Stimulated activated CD8-positive, alpha-beta memory T cell treated with anti-CD3 and anti-CD28 coated beads, Interleukin-12 subunit alpha, Interleukin-12 subunit beta, amount 100 ng/mL, for 24 hours (primary cell): ENCODE results near the gene IGF2BP2.
"Not testable (repeated sequence)": the region's sequence is repeated elsewhere in the genome, so short reads cannot be mapped to it uniquely, and the experiment has no call there.

ENCODE experiments used
- DNase-seq: peaks from one replicate; pipeline ENCODE4 v3.0.0-alpha.2; 2020; ENCODE audit errors: extremely low read depth

IGF2BP2 gene

DNA sequence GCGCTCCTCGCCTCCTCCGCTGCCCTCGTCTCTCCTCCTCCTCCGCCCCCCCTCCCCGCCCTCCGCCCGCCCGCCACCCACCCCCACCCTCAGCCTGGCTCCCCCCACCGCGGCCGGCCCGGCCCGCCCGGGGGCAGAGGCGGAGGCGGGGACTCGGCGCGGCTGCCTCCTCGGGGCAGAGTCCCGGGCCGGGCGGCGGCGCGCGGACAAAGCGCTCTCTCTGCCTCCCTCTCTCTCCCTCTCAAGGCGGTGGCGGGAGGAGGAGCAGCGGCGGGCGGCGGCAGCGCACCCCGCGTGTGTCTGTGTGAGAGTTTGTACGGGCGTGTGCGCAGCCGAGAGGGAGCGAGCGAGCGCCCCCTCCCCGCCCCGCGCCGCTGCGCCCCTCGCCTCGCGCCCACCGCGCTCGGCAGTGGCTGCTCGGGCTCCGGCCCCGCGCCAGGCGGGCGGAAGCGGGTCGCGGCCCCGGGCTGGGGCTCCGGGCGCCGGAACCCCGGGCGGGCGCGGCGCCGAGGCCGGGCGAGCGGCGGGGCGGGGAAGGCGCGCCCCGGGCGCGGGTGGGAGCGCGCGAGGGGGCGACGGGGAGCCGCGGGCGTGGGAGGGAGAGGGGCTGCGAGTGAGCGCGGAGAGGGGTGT is at the start of gene IGF2BP2:
Gene IGF2BP2 (minus strand): TSS at position 37 of the 633 bp plus-strand sequence. CDS start 82 bp downstream, outside the sequence.
- DNase-seq: no peak

DNA sequence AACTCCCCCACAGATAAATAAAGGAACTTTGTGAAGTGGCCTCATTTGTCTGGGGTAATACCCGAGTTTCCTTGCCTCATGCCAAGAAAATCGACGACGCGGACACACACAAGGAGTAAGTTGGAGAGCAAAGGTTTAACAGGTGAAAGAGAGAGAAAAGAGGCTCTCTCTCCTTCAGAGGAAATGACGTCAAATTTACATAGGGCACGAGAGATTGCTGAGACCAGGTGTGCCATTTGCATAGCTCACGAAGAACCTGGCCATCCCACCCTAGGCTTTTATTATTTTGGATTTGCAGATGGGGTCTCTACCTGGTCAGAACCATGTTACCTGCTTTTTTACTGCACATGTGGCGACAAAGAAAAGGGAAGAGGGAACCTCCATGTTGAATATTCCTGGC is 49.3 kb upstream of the IGF2BP2 start:
- no peak for DNase-seq

DNA sequence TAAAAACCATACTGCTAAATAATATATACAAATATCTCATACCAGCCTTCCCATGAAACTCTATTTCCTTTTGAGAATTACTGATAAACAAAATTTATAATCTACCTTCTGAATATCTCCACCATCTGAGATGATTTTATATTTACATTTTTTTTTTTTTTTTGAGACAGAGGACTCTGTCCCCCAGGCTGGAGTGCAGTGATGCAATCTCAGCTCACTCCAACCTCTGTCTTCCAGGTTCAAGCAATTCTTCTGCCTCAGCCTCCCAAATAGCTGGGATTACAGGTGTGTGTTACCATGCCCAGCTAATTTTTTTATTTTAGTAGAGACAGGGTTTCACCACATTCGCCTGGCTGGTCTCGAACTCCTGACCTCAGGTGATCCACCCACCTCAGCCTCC is 42.8 kb upstream of the IGF2BP2 start:
- no peak for DNase-seq

DNA sequence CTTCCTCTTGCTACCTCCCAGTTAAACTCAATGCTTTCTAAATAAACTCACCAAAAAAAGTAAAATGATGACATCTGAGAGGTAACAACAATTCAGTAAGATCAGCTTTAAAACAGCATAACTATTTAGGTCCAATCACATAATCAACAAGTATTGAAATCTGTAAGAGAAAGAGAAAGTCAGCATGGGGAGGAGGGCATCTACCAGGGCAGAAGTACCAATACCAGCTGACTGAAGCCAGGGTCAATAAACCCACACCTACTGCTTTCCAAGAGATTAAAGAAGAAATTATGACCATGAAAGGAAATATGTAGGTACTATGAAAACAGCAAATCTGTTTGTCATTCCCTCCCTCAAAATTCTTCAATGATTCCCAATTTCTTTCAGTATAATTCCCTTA is 42.2 kb upstream of the IGF2BP2 start:
- no peak for DNase-seq

DNA sequence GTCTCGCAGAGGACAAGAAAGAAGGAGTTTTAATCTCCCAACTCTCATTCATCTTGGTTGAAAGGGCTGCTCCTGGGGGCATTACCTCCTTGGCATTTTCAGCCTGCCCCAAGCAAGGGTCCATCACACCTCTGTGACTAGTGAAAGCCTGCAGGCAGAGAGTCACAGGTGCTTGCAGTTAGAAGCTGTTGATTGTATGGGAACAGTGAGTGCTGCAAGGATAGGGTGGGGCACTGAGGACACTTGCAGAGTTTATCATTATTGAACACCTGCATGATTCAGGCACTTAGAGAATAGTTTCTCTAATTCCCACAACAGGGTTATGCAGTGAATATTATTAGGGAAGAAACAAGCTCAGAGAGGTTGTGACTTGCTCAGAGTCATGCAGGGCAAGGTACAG is 41.7 kb upstream of the IGF2BP2 start:
- DNase-seq: no peak

DNA sequence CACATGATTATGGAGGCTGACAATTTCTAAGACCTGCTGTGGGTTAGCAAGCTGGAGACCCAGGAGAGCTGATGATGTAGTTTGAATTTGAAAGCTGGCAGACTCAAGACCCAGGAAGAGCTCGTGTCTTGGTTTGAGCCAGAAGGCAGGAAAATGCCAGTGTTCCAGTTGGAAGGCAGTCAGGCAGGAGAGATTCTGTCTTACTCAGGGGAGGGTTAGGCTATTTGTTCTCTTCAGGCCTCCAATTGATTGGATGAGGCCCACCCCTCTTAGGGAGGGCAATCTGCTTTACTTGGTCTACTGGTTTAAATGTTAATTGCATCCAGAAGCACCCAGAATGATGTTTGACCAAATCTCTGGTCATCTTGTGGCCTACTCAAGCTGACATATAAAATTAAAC is 40.4 kb upstream of the IGF2BP2 start:
- no peak for DNase-seq

DNA sequence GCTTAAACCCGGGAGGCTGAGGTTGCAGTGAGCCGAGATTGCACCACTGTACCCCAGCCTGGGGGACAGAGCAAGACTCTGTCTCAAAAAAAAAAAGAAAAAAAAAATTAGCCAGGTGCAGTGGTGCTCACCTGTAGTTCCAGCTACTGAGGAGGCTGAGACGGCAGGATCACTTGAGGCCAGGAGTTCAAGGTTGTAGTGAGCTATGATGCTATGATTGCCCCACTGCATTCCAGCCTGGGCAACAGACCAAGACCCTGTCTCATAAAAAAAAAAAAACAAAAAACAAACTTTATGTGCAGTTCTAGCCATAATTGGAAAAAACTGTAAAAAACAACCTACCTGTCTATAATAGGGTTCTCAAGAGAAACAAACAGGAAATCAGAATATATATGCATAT is 39.9 kb upstream of the IGF2BP2 start:
- DNase-seq: no peak

DNA sequence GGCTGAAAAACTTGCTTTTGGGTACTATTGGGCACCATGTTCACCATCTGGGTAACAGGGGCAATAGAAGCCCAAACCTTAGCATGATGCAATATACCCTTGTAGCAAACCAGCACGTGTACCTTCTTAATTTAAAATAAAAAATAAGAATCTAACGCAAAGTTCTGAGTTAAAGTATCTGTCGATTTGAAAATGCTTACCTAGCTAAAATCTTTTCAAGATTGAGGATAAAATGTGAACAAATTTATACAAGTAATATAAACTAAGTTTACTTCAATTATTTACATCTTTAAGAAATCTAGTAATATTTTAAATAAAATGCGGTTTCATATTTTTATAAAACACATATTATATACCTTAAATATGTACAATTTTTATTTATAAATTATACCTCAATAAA is 38.1 kb upstream of the IGF2BP2 start:
- DNase-seq: no peak

DNA sequence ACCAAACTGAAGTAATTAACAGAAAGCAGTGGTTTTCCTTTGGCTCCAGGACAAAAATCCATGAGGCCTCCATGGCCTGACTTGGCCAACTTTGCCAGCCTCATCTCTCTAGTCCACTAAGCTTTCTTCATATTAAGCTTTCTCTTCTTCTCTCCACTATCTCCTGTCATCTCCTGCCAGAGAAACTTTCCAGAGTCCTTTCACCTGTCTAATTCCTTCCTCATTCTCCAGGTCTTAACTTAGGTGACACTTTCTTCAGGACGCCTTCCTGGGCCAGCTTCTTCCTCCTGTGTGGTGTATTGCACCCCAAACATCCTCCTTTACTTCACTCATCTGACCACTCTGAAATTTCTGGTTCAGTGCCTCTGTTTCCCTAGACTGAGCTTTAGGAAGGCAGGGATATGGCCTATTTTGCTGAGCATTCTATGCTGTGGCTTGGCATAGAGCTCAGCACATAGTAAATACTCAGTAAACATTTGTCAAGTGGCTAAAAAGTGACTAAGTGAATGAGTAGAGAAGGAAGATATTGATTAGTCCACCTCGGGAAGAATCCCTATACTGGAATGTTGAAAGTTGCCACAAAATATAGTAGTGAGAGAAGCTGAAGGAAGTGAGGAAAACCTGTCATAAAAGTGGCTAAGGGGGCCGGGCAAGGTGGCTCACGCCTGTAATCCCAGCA is 34.6 kb upstream of the IGF2BP2 start:
- no peak for DNase-seq

DNA sequence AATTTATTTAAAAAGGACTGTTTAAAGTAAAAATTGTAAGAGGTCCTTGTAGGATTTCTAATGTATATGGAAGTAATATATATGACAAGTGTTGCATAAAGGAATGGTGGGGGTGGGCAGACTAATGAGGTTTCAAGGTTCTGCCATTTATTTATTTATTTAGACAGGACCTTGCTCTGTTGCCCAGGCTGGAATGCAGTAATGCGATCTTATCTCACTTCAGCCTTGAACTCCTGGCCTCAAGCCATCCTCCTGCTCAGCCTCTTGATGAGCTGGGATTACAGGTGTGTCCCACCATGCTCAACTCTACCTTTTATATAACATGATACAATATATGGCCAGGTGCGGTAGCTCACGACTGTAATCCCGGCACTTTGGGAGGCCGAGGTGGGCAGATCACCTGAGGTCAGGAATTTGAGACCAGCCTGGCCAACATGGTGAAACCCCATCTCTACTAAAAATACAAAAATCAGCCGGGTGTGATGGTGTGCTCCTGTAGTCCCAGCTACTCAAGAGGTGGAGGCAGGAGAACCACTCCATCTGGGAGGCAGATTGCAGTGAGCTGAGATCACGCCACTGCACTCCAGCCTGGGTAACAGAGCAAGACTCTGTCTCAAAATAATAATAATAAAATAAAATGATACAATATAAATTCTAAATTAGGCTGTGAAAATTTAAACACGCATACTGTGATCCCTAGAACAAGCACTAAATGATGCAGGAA is 33.8 kb upstream of the IGF2BP2 start:
- DNase-seq: no peak

DNA sequence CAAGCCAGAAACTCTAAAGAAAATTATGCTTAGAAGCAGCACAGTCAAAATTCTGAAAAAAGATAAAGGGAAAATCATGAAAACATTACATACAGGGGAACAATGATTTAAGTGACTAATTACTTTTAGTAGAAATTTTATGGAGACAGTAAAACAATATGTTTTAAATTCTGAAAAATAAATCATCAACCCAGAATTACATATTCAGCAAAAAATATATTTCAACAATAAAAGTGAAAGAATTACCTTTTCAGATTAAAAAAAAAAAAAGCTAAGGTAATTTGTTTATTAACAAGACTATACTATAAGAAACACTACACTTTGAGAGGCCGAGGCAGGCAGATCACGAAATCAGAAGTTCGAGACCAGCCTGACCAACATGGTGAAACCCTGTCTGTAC is 32.4 kb upstream of the IGF2BP2 start:
- no peak for DNase-seq

DNA sequence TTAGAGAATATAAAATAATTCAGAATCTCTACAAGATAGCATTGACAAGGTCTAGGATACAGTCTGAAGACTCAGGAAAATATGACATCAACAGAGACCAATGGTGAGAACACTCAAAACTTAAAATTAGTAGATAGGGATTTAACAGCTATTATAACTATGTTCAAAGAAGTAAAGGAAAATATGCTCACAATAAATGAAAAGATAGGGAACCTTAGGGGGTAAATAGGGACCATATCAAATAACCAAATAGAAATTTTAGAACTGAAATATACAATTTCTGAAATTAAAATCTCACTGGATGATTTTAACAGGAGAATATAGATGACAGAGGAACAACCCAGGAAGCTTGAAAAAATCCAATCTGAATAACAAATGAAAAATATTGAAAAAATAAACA is 31.8 kb upstream of the IGF2BP2 start:
- no peak for DNase-seq

DNA sequence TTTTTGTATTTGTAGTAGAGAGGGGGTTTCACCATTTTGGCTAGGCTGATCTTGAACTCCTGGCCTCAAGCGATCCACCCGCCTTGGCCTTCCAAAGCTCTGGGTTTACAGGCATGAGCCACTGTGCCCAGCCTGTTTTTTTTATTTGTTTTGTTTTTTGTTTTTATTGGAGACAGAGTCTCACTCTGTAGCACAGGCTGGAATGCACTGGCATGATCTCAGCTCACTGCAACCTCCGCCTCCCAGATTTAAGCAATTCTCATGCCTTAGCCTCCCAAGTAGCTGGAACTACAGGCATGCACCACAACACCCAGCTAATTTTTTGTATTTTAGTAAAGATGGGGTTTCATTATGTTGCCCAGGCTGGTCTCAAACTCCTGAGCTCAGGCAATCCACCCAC is 28.9 kb upstream of the IGF2BP2 start:
- DNase-seq: not testable (repeated sequence)

DNA sequence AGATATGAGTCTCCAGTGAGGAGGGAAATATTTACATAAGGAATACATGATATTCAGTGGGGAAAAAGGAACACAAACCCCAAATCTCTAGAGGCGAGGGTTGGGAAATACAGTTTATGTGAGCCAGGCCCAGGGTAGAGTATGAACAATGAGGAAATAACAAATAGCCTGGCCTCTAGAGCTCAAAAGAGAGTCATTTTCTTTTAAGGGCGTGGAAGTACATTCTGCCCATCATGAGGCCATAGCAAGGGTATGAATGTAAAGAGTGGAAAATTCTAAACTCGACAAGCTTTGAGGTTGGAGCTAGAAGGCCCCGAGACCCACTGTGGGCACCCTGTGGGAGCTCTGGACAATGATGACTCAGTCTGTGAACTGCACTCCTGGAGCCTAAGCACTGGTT is 27.8 kb upstream of the IGF2BP2 start:
- no peak for DNase-seq

DNA sequence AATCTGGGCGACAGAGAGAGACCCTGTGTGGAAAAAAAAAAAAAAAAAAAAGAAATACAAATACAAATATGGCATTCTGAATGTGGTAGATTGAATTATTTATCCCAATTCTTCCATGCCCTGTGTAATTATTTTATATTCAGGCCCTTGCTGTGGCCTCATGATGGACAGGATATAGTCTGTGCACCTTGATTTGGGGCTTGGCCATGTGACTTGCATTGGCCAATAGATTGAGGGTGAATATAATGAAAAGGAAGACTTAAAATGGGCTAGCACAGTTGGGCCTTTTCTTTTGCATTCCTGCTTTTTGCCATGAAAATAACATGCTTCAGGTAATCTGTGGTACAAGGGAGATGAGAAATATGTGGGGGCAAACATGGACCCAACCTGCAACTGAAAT is 27.1 kb upstream of the IGF2BP2 start:
- DNase-seq: no peak

DNA sequence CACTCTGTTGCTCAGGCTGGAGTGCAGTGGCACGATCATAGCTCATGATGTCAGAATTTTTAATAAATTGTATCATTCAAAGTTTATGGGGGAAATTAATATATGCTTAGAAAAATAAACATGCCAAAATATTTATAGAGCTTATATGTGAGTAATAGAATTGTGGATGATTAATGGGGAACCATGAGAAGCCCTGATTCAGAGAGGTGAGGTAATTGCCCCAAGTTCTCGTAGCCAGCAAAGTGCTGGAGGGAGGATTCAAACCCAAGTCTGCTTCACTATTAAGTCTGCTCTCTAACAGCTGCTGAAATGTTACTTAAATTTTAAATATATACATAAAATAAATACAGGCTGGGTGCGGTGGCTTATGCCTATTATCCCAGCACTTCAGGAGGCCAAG is 26.2 kb upstream of the IGF2BP2 start:
- no peak for DNase-seq

DNA sequence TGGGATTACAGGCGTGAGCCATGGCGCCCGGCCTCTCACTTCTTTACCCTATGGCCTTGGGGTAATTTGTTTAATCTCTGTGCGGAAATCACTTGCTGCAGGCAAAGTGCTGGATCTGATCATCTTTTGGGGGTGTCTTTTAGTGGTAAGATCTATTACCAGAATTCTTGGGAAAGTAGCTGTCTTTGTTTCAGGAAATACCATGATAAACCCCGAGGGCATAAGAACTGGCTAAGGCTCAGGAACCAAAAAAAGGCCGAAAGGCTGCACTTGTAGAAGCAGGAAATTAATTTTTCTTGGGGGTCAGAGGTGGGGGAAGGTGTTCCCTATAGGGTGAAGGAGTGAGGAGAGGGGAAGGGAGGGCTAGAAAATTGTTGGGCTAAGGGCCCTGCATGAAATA is 22.7 kb upstream of the IGF2BP2 start:
- DNase-seq: no peak

DNA sequence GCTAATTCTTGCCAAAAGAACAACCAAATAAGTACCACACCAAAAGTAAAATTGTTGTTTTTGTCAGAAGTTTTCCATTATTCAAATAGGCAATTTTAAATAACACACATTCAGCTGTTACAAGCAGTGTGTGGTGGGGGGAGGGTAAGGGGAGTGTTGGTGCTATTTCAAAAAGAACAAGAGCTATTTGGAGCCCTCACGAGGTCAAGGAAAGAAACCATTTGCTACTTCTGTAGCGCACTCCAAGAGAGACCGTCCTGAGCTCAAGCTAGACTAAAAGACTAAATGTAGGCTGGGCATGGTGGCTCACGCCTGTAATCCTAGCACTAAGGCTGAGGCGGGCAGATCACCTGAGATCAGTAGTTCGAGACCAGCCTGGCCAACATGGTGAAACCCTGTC is 21.2 kb upstream of the IGF2BP2 start:
- no peak for DNase-seq

DNA sequence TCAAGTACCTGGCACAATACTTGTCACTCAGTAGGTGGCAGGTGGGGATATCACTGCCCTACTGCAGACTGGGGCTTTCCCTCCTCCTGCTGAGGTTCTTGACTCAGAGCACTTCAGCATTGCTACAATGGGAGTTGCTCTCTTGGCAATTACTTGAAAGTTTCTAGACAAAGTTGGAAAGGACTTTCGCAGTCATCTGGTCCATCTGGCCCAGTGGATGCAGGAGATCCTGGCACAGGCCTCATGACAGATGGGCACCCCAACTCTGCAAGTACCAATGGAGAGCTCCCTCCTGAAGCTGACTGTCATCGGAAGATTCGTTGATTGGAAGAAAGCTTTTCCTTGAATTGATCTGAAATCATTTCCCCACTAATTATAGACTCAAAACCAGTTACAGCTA is 19.2 kb upstream of the IGF2BP2 start:
- no peak for DNase-seq

DNA sequence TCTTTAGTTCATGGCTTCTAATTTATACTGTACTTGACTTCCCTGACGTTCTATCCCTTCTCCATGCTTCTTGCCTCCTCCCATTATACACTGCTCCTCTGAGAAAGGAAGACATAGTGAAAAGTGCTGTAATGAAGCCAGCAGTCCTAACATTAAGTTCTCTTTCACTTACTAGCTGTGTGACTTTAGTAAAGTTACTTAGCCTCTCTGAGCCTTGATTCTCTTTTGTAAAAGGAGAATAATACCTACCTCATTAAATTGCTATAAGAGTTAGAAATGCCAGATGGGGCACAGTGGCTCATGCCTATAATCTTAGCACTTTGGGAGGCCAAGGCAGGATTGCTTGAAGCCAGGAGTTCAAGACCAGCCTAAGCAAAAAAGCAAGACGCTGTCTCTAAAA is 18.8 kb upstream of the IGF2BP2 start:
- DNase-seq: no peak

DNA sequence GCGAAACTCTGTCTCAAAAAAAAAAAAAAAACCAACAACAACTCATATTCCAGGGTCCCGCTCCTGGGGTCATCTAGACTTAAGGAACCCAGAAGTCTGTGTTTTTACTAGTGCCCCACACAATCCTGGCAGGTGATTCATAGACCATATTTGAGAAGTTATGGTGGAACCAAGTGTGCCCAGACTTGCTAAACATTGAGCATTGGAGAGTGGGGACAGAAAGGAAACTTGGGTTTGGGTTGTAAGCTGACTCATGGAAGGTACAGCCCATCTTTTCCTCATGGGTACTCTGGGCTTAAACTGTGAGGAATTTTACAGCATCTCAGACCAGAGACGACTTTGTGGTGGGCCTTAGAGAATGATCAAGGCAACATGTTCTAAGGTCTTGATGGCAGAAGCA is 18.3 kb upstream of the IGF2BP2 start:
- DNase-seq: no peak

DNA sequence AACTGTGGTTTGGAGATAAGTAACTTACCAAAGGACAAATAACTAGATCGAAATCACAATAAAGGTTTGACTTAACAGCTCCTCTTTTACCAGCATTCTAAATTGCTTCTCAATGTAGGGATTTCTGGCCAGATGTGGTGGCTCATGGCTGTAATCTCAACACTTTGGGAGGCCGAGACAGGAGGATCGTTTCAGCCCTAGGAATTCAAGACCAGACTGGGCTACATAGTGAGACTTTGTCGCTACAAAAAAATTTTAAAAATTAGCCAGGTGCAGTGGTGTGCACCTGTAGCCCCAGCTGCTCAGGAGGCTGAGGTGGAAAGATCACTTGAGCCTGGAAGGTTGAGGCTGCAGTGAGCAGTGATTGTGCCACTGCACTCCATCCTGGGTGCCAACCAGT is 17.4 kb upstream of the IGF2BP2 start:
- DNase-seq: no peak

DNA sequence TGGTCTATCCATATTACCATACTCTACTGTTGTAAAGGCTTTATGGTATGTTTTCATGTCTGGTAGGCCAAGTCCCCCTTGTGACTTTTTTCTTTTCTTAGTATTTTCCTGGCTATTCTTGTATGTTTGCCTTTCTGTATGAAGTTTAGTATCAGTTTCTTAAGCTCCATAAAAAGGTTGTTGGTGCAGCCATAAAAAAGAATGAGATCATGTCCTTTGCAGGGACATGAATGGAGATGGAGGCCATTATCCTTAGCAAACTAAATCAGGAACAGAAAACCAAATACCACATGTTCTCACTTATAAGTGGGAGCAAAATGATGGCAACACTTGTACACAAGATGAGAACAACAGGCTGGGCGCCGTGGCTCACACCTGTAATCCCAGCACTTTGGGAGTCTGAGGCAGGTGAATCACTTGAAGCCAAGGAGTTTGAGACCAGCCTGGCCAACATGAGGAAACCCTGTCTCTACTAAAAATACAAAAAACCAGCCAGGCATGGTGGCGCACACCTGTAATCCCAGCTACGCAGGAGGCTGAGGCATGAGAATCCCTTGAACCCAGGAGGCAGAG is 13.7 kb upstream of the IGF2BP2 start:
- not testable (repeated sequence) for DNase-seq
